Activated T-cell treated with anti-CD3 and anti-CD28 coated beads, Interleukin-2, amount 50 U/mL, for 72 hours (primary cell): ENCODE data around the gene ADAR. TPM values are rescaled to one million over a fixed set of nuclear protein-coding genes. Genes with fewer than 3 reads are reported as not detected.

Experiments
- ATAC-seq, 2 donors: fragments of 150-1000 bp; cut with Tn5 transposase; replicated peaks in 1 of 2; 2 replicates each; pipeline ENCODE4 v1.10.0; 2021; ENCODE audit warnings: moderate library complexity in 2 of 2, mild to moderate bottlenecking in 1 of 2
- DNase-seq, 2 donors: peaks; one replicate each; pipeline ENCODE4 v3.0.0; 2021 to 2022; ENCODE audit warnings: mixed read lengths in 1 of 2
- H3K27ac Mint-ChIP-seq: one replicate; pipeline ENCODE4 v1.8.0; 2022; ENCODE audit warnings: mild to moderate bottlenecking, moderate library complexity, mixed read lengths
- H3K27me3 Mint-ChIP-seq: one replicate; pipeline ENCODE4 v1.8.0; 2022; ENCODE audit warnings: low read depth, mixed read lengths
- H3K36me3 Mint-ChIP-seq, 2 donors: one replicate each; pipeline ENCODE4 v1.8.0; 2022; ENCODE audit warnings: mixed read lengths in 2 of 2, mild to moderate bottlenecking in 1 of 2; ENCODE audit not compliant: insufficient read depth in 2 of 2
- H3K4me1 Mint-ChIP-seq: one replicate; pipeline ENCODE4 v1.8.0; 2022; ENCODE audit warnings: low read depth, mixed read lengths
- H3K4me3 Mint-ChIP-seq, 2 donors: one replicate each; pipeline ENCODE4 v1.8.0; 2022; ENCODE audit warnings: mild to moderate bottlenecking in 2 of 2, mixed read lengths in 2 of 2, moderate library complexity in 2 of 2
- H3K9me3 Mint-ChIP-seq, 2 donors: one replicate each; pipeline ENCODE4 v1.8.0; 2022; ENCODE audit warnings: mixed read lengths in 2 of 2
- total RNA-seq, 2 donors: library from RNA; stranded (reverse); gene quantifications; one replicate each; pipeline ENCODE4 v1.2.3, GENCODE V29; 2022

ADAR gene
- total RNA-seq, 2 donors from 2014 or later, result 257 to 305 TPM

DNA sequence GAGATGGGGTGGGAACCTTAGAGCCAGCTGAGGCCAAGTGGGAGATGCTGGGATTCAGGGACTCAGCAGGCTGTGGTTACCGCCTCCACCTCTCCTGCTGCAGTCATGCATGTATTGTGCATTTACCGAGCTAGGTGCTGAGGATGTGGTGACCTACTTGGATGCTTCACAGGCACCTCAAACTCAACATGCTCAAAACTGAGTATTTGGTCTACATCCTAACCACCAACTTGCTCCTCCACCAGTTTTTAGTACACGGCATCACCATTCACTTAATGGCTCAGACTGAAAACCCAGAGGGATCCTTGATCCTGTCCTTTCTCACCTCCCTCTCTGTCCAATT lies 34.8 kb downstream of the ADAR start:
- no peak overlapping the region for H3K27ac Mint-ChIP-seq
- peaks cover 2% of the 10 kb centered on the region for H3K4me1 Mint-ChIP-seq
- peaks cover 10% of the 10 kb centered on the region for H3K27me3 Mint-ChIP-seq
- no peak overlapping the region for H3K4me3 Mint-ChIP-seq
- H3K36me3 Mint-ChIP-seq, result no peaks in the 10 kb centered on the region
- H3K9me3 Mint-ChIP-seq, result no peaks in the 10 kb centered on the region
- no peak for DNase-seq
- ATAC-seq, result peak; percentile 5 to 8

DNA sequence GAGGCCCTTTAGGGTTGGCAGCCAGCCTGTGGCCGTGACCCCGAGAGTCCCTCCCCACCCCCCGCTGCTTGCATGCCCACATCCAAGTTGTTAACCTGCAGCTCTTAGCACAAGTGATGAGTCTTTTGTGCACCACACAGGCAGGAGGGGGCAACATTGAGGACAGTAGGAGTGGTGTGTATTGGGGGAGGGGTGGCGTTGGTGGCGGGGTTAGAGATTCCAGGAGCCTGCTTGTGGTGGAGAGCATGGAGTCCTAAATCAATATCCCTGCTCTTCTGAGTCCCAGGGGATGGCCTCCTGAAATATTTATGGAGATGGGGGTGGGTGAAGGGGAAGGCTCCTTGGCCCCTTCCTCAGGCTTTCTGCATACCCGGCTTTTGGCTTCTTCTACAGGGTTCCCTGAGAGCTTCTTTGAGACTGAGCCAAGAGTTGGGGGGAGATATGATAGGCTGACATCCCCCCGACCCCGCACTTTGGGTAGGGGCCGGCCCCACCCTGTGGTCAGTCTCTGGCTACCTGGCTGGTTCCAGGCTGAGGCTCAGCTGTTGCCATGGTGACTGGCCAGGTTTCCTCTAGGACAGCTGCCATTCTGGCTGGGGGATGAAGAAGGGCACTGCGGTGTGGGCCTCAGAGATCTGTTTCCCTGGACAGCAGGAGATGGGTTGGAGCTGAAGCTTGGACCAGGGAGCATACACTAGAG lies 35.4 kb downstream of the ADAR start:
- Mint-ChIP-seq H3K27ac (no peak overlapping the region), H3K36me3 (no peaks in the 10 kb centered on the region), H3K4me1 (peaks cover 7% of the 10 kb centered on the region), H3K4me3 (no peak overlapping the region), H3K9me3 (no peaks in the 10 kb centered on the region), H3K27me3 (peaks cover 15% of the 10 kb centered on the region)
- DNase-seq (no peak), ATAC-seq (peak; percentile 2 to 11)

DNA sequence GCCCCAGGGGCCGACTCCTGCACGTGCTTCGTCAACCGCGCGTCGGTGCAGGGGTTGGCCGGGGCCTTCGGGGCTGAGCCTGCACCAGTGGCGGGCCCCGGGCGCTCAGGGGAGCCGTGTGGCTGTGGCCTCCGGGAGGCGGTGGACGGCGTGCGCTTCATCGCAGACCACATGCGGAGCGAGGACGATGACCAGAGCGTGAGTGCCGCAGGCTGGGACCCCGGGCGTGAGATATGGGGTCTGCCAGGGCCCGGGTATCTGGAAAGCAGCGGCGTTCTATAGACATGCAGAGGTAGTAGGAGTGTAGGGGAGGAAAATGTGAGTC lies 36.1 kb downstream of the ADAR start:
- Mint-ChIP-seq H3K4me3 (no peak overlapping the region), H3K27ac (peak overlapping the region; percentile 38), H3K27me3 (peaks cover 22% of the 10 kb centered on the region), H3K4me1 (peaks cover 10% of the 10 kb centered on the region), H3K36me3 (no peaks in the 10 kb centered on the region), H3K9me3 (no peaks in the 10 kb centered on the region)
- ATAC-seq (no peak), DNase-seq (no peak)

DNA sequence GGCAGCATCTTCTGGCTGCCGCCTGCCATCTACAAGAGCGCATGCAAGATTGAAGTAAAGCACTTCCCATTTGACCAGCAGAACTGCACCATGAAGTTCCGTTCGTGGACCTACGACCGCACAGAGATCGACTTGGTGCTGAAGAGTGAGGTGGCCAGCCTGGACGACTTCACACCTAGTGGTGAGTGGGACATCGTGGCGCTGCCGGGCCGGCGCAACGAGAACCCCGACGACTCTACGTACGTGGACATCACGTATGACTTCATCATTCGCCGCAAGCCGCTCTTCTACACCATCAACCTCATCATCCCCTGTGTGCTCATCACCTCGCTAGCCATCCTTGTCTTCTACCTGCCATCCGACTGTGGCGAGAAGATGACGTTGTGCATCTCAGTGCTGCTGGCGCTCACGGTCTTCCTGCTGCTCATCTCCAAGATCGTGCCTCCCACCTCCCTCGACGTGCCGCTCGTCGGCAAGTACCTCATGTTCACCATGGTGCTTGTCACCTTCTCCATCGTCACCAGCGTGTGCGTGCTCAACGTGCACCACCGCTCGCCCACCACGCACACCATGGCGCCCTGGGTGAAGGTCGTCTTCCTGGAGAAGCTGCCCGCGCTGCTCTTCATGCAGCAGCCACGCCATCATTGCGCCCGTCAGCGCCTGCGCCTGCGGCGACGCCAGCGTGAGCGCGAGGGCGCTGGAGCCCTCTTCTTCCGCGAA lies 36.6 kb downstream of the ADAR start:
- no peaks in the 10 kb centered on the region for H3K9me3 Mint-ChIP-seq
- no peak for ATAC-seq

DNA sequence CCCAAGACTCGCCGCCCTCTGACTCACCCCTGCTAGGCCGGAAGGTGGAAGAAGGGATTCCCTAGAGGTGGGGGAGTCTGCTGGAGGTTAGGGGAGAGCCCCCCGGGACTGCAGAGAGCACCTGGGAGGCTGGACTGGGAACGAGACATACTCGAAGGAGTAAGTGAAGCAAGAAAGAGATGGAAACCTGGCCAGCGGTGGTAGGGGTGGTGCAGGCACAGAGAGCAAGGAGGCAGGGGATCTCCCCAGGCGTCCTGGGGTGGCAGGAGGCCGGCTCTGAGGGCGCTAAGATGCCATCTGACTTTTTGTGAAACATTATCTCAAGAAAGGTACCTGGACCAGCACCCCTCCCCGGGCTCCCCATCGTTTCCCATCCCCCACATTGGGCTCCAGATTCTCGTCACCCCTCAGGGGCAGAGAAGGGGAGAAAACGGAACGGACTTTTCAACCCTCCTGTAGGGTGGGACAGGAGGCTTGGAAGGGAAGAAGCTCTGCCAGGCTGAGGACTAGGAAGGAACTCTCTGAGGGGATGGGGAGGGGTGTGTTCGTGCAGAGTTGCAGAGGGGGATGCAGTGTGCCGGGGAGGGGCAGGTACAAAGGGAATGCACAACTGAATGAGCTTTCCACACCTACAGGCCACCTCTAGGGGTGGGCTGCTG lies 39.7 kb downstream of the ADAR start:
- Mint-ChIP-seq H3K9me3 (no peaks in the 10 kb centered on the region), H3K27ac (no peak overlapping the region), H3K27me3 (peaks cover 29% of the 10 kb centered on the region), H3K4me1 (peaks cover 10% of the 10 kb centered on the region), H3K4me3 (peak overlapping the region; percentile 71 to 74), H3K36me3 (no peaks in the 10 kb centered on the region)
- ATAC-seq (no peak), DNase-seq (no peak)

More for the DNA sequence above, 36.6 kb downstream of the ADAR start:
- Mint-ChIP-seq H3K27me3 (peaks cover 27% of the 10 kb centered on the region), H3K36me3 (no peaks in the 10 kb centered on the region), H3K4me1 (peaks cover 10% of the 10 kb centered on the region), H3K27ac (no peak overlapping the region), H3K4me3 (no peak overlapping the region)
- DNase-seq, result no peak

DNA sequence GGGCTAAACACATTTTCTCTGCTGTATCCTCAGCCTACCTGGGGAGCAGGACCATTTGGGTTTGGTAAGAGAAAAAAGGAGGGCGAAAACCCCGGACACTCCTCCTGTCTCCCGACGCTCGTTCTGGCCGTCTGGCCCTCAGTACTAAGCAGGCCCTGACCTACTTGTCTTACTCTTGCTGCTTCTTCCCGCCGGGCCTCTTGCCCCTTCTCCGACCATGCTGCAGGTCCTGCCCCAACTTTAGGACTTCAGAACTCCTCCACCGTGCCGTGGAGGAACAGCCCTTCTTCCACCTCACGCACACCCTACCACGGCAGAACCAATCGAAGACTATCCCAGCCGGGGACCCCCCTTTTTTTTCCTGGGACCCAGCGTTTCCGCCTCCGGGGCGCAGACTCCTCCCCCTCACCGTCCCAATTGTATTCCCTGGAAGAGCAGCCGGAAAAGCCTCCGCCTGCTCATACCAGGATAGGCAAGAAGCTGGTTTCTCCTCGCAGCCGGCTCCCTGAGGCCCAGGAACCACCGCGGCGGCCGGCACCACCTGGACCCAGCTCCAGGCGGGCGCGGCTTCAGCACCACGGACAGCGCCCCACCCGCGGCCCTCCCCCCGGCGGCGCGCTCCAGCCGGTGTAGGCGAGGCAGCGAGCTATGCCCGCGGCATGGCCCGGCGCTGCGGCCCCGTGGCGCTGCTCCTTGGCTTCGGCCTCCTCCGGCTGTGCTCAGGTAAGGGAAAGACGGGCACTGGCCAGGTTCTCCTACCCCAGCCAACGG lies 40.4 kb downstream of the ADAR start, which contains the start of gene CHRNB2:
Gene CHRNB2, plus strand, starts transcription at position 393 of the 771 bp plus-strand sequence. Its CDS starts 267 bp downstream, at position 660.
- Mint-ChIP-seq H3K27me3 (peaks cover 29% of the 10 kb centered on the region), H3K9me3 (no peaks in the 10 kb centered on the region), H3K36me3 (no peaks in the 10 kb centered on the region), H3K4me1 (peaks cover 10% of the 10 kb centered on the region), H3K27ac (no peak within 1 kb of the TSS), H3K4me3 (peak within 1 kb of the TSS; percentile 71 to 74)
- peak; percentile 80 to 85 for DNase-seq
- ATAC-seq, result peak; percentile 88

DNA sequence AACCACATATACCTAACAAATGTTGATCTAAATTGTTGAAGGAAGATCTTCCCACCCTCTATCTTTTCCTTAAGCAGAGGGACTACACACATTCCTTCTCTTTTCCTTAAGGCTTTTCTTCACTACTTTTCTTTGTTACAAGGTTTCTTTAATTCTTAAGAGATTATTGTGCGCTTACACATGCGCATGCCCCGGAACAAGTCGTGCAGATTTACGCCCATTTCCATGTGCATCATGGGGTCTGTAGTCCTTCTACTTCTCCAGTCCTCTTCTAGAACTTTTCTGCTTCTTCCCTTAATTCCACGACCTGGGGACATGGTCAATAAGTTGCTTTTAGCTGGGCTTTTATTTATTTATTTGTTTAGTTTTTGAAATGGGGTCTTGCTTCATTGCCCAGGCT lies 42.1 kb downstream of the ADAR start:
- Mint-ChIP-seq H3K27me3 (peaks cover 21% of the 10 kb centered on the region), H3K4me1 (peaks cover 10% of the 10 kb centered on the region), H3K9me3 (no peaks in the 10 kb centered on the region), H3K4me3 (no peak overlapping the region), H3K27ac (no peak overlapping the region), H3K36me3 (no peaks in the 10 kb centered on the region)
- ATAC-seq, result no peak
- DNase-seq, result no peak

DNA sequence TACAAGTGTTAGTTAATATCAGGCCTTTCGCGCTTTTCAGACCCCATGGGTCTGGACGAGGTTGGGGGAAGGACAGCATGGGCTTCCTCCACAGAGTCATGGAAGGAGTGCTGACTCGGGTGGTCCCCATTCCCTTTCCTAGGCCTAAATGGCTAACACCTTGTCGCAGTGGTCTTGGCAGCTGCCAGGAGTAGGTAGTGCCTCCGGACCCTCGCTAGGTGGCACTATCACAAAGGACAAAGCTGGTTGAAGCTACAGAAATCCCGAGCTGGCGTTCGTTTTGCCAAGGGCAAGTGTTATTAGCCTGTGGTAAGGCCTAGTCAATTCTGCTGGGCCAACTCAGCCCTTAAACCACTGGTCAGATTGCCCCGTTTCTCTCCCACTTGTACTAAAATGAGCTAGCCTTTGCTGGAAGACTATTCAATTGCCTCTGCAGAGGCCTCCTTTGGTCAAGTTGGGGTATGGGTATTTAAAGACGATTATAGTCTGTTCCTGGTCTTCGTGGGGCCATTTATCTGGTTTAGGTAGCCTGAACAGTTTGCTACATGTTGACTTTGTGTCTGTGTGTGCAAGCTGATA lies 48.4 kb downstream of the ADAR start:
- peak overlapping the region; percentile 83 to 98 for H3K4me3 Mint-ChIP-seq
- H3K4me1 Mint-ChIP-seq, result peaks cover 40% of the 10 kb centered on the region
- peak overlapping the region; percentile 76 for H3K27ac Mint-ChIP-seq
- peaks cover 7 to 18% of the 10 kb centered on the region in 2 donors for H3K36me3 Mint-ChIP-seq
- DNase-seq, result peak; percentile 85
- H3K9me3 Mint-ChIP-seq, result no peaks in the 10 kb centered on the region
- ATAC-seq, result peak; percentile 50 to 51
- no peaks in the 10 kb centered on the region for H3K27me3 Mint-ChIP-seq

DNA sequence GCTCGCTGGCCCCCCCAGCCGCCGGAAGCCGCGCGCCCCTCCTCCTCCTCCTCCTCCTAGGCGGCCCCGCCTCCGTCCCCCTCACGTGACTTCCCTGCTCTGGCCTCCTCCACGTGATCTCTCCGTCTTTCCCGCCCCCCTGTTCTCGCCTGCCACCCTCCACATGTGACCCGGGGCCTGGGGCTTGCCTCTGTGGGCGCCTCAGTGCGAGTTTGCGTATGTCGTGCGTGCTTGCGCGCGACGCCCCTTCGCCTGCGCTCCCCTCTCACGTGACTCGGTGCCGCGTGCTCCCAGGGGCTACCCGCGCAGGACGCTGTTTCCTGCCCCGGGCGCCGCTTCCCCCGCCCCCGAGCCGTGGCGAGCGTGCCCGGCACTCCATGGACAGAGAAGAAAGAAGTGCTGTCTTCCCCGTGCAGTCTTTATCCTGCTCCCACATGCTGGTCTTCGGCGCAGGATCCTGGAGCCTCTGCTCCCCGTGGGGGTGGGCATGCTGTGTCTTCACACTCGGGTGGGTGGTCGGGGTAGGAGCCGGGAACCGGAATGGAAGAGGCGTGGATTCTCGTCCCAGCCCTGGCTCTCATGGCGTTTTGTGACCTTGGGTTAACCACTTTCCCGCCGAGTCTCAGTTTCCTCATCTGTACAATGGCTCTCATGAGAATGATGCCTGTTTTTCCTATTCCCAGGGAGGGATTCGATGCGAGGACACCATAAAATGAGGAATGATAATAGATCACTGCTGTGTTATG lies 49.1 kb downstream of the ADAR start:
- H3K4me1 Mint-ChIP-seq, result peaks cover 42% of the 10 kb centered on the region
- no peaks in the 10 kb centered on the region for H3K27me3 Mint-ChIP-seq
- no peaks in the 10 kb centered on the region for H3K9me3 Mint-ChIP-seq
- H3K4me3 Mint-ChIP-seq, result peak overlapping the region; percentile 83 to 98
- H3K36me3 Mint-ChIP-seq, result peaks cover 7 to 20% of the 10 kb centered on the region in 2 donors
- ATAC-seq (peak; percentile 95 to 96), DNase-seq (peak; percentile 100)
- H3K27ac Mint-ChIP-seq, result peak overlapping the region; percentile 88

DNA sequence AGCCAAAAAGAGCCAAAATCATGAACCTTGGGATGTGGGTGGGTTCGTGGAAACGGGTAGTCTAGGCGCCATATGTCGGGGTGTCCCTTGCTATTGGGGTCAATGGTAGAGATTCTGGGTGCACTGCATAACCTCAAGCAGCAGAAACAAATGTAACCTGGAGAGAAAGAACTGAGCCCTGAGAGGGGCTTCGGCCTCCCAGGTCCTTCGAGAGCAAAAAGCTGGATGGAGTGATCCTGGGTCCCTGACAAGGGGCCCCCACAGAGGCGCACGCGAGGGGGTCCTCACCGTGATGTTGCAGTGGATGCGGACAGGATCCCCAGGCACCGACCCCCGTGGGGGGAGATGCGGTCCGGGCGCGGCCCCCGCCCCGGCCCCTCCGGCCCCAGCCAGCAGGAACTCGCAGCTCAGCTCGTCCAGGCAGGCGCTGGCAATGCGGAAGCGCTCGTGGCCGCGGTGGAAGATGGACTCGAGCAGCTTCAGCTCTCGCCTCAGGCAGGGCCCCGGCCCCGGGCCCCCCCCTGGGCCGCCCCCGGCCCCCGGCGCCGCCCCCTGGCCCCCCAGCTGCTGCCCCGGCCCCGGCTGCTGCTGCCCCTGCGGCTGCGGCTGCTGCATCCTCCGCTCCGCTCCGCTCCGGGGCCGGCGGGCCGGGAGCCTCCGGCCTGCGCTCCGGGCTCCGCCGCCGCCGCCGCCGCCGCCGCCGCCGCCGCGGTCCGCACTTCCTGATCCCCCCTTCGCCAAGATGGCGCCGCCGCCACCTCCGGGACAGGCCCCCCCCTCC lies 49.9 kb downstream of the ADAR start, which contains the start of gene UBE2Q1:
Gene UBE2Q1, minus strand, starts transcription at position 724 of the 781 bp plus-strand sequence. Its CDS starts 109 bp downstream, at position 615.
- Mint-ChIP-seq H3K36me3 (peaks cover 7 to 25% of the 10 kb centered on the region in 2 donors), H3K27ac (peak within 1 kb of the TSS; percentile 88), H3K4me1 (peaks cover 50% of the 10 kb centered on the region), H3K4me3 (peak within 1 kb of the TSS; percentile 91 to 98), H3K27me3 (no peaks in the 10 kb centered on the region), H3K9me3 (no peaks in the 10 kb centered on the region)
- ATAC-seq (no peak), DNase-seq (peak; percentile 47 to 49)

DNA sequence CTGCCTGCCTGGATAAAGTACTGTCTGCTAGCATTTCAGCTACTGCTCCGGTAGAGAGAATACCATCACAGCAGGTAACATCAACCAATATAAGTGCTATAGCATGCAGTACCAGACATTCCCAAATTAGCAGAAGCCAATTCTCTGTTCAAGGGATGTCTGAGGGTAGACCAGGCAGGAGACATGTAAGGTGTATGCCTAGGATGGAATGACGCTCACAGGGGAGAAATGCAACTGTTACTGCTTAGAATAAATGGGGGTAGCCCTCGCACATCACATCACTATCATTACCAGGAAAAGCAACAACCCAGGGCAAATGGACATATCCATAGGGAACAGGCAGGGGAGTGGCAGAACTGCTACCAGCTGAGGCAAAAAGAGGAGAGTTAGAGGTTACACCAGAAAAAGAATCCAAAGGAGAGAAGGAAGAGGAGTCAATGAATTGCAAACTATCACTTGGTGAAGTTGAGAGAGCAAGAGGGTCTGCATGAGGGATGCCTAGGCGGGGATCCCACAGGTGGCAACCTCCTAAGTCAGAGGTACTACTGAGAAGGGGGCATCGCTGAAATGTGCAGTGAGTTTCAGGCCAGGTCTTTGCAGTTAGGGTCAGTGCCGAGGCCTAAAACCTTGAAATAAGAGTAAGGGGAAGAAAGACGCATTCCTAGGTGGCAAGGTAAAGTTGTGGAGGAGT lies 50.6 kb downstream of the ADAR start:
- Mint-ChIP-seq H3K4me3 (peak overlapping the region; percentile 91 to 96), H3K27ac (peak overlapping the region; percentile 88), H3K36me3 (peaks cover 7 to 28% of the 10 kb centered on the region in 2 donors), H3K4me1 (peaks cover 50% of the 10 kb centered on the region), H3K27me3 (no peaks in the 10 kb centered on the region), H3K9me3 (no peaks in the 10 kb centered on the region)
- ATAC-seq, result no peak
- no peak for DNase-seq
